ENCODE data around the gene ARPC5.
A peak's percentile ranks its signal among the peaks of the same experiment; 100 is the strongest.

Gene ARPC5

DNA sequence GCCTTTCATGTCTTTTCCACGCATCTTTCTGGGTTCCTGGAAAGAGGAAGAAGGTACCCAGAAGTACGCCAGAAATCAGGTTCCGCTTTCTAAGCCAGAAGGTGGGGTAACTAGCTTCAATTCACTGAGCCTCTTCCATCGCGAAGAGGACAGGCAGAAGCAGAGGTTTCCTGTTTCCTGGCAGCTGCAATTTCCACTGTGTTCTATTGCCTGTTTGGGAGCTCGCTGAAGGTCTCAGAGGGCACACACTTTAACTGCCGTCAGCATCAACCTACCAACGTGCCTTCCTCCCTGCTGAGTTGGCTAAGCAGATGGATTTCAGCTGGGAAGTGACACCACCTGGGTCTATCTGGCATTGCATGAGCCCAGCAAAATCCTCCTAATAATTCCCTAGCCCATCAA, 55.3 kb downstream of the ARPC5 start:
- TF ChIP-seq, protein P1, sequence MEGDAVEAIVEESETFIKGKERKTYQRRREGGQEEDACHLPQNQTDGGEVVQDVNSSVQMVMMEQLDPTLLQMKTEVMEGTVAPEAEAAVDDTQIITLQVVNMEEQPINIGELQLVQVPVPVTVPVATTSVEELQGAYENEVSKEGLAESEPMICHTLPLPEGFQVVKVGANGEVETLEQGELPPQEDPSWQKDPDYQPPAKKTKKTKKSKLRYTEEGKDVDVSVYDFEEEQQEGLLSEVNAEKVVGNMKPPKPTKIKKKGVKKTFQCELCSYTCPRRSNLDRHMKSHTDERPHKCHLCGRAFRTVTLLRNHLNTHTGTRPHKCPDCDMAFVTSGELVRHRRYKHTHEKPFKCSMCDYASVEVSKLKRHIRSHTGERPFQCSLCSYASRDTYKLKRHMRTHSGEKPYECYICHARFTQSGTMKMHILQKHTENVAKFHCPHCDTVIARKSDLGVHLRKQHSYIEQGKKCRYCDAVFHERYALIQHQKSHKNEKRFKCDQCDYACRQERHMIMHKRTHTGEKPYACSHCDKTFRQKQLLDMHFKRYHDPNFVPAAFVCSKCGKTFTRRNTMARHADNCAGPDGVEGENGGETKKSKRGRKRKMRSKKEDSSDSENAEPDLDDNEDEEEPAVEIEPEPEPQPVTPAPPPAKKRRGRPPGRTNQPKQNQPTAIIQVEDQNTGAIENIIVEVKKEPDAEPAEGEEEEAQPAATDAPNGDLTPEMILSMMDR (IDR thresholded peaks at IDR 0.05): peak; percentile 50
- H3K27ac ChIP-seq: peak overlapping the region; percentile 100
- peaks cover 99 to 100% of the 10 kb centered on the region in 2 experiments for H3K4me1 ChIP-seq (ENCODE audit: control insufficient read depth in 1 of 2, insufficient read depth in 1 of 2, low read depth in 1 of 2, low read length in 1 of 2)
- peak overlapping the region; percentile 56 to 83 for H3K4me3 ChIP-seq (ENCODE audit: low read depth in 1 of 2, low read length in 1 of 2)
- no peaks in the 10 kb centered on the region for H3K9me3 ChIP-seq
- no peaks in the 10 kb centered on the region for H3K27me3 ChIP-seq
- H3K36me3 ChIP-seq: peaks cover 96% of the 10 kb centered on the region

GRCh38 chr1:183578856-183579255, 56.7 kb downstream of the ARPC5 start:
- TF ChIP-seq, protein P1 (IDR thresholded peaks at IDR 0.05): no peak
- peaks cover 7% of the 10 kb centered on the region for H3K9me3 ChIP-seq
- H3K27ac ChIP-seq: peak overlapping the region; percentile 100
- peak overlapping the region in 1 of 2 experiments; percentile 83 for H3K4me3 ChIP-seq (ENCODE audit: low read depth in 1 of 2, low read length in 1 of 2)
- H3K4me1 ChIP-seq (ENCODE audit: control insufficient read depth in 1 of 2, insufficient read depth in 1 of 2, low read depth in 1 of 2, low read length in 1 of 2): peaks cover 87 to 98% of the 10 kb centered on the region in 2 experiments
- H3K36me3 ChIP-seq: peaks cover 96% of the 10 kb centered on the region
- no peaks in the 10 kb centered on the region for H3K27me3 ChIP-seq

GRCh38 chr1:183577897-183578465, 57.6 kb downstream of the ARPC5 start:
- peak overlapping the region; percentile 100 for H3K27ac ChIP-seq
- TF ChIP-seq, protein P1 (IDR thresholded peaks at IDR 0.05): no peak
- H3K36me3 ChIP-seq: peaks cover 96% of the 10 kb centered on the region
- H3K4me3 ChIP-seq (ENCODE audit: low read depth in 1 of 2, low read length in 1 of 2): peak overlapping the region; percentile 22 to 83
- peaks cover 79 to 98% of the 10 kb centered on the region in 2 experiments for H3K4me1 ChIP-seq (ENCODE audit: control insufficient read depth in 1 of 2, insufficient read depth in 1 of 2, low read depth in 1 of 2, low read length in 1 of 2)
- H3K27me3 ChIP-seq: no peaks in the 10 kb centered on the region
- H3K9me3 ChIP-seq: peaks cover 12% of the 10 kb centered on the region

DNA sequence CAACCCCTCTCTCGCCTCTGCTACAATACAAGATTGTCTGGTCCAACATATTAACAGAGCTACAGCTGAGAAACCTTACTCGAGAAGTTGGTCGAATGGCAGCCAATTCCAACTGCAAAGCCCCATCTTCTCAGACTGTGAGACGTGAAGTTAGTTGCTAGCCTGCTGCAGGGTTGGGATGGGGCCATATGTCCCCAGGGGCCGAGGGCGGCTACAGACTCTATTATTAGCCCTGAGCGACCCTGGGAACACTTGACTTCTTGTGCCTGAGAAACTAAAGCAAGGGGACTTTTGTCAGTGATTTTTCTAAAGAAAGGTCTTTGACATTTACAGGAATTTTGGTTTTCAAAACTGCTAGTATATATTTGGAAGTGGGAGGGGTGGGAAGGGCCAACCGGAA, 59.0 kb downstream of the ARPC5 start:
- no peak overlapping the region for H3K4me3 ChIP-seq (ENCODE audit: low read depth in 1 of 2, low read length in 1 of 2)
- H3K27me3 ChIP-seq: no peaks in the 10 kb centered on the region
- TF ChIP-seq, protein P1 (IDR thresholded peaks at IDR 0.05): no peak
- H3K36me3 ChIP-seq: peaks cover 96% of the 10 kb centered on the region
- peak overlapping the region; percentile 100 for H3K27ac ChIP-seq
- H3K4me1 ChIP-seq (ENCODE audit: control insufficient read depth in 1 of 2, insufficient read depth in 1 of 2, low read depth in 1 of 2, low read length in 1 of 2): peaks cover 69 to 89% of the 10 kb centered on the region in 2 experiments
- H3K9me3 ChIP-seq: peaks cover 12% of the 10 kb centered on the region

GRCh38 chr1:183575606-183576005, 60.0 kb downstream of the ARPC5 start:
- no peak overlapping the region for H3K4me3 ChIP-seq (ENCODE audit: low read depth in 1 of 2, low read length in 1 of 2)
- TF ChIP-seq, protein P1 (IDR thresholded peaks at IDR 0.05): no peak
- peak overlapping the region; percentile 100 for H3K27ac ChIP-seq
- peaks cover 66 to 88% of the 10 kb centered on the region in 2 experiments for H3K4me1 ChIP-seq (ENCODE audit: control insufficient read depth in 1 of 2, insufficient read depth in 1 of 2, low read depth in 1 of 2, low read length in 1 of 2)
- peaks cover 99% of the 10 kb centered on the region for H3K36me3 ChIP-seq
- no peaks in the 10 kb centered on the region for H3K27me3 ChIP-seq
- H3K9me3 ChIP-seq: peaks cover 12% of the 10 kb centered on the region
